Left lung (tissue), 10 donors: ENCODE results near the gene DENND1A. TPM values are rescaled to one million over a fixed set of nuclear protein-coding genes. Genes with fewer than 3 reads are reported as not detected.

Source experiments
- ATAC-seq: fragments of 200-7000 bp; cut with Tn5 transposase; one replicate; pipeline ENCODE4 v1.9.1; 2020; ENCODE audit warnings: moderate library complexity
- DNase-seq, 4 donors: peaks; one replicate each; pipeline ENCODE4 v3.0.0-alpha.2; 2013 to 2020
- H3K27ac ChIP-seq, 2 donors: fragments of 200-600 bp; sonication (generic) in 1 of 2; one replicate each; pipeline versions ENCODE4 v1.5.0 to v1.8.0; 2020 to 2021
- H3K27me3 ChIP-seq, 2 donors: fragments of 200-600 bp; sonication (generic) in 1 of 2; one replicate each; pipeline versions ENCODE4 v1.5.0 to v1.8.0; 2020 to 2021
- H3K36me3 ChIP-seq, 2 donors: fragments of 200-600 bp; sonication (generic) in 1 of 2; one replicate each; pipeline versions ENCODE4 v1.5.0 to v1.8.0; 2020 to 2021
- H3K4me1 ChIP-seq, 2 donors: fragments of 200-600 bp; one replicate each; pipeline ENCODE4 v1.8.0; 2021
- H3K4me3 ChIP-seq, 2 donors: fragments of 200-600 bp; sonication (generic) in 1 of 2; one replicate each; pipeline versions ENCODE4 v1.5.0 to v1.8.0; 2020 to 2021; ENCODE audit warnings: mild to moderate bottlenecking in 1 of 2
- H3K9me3 ChIP-seq, 2 donors: fragments of 200-600 bp; sonication (generic) in 1 of 2; one replicate each; pipeline versions ENCODE4 v1.5.0 to v1.8.0; 2020 to 2021
- intact Hi-C, 2 donors: fragments of 100-400 bp; cut with DNase I; formaldehyde crosslinking; loops; one replicate each; pipeline versions ENCODE4 v1.11.2 to v1.14.2; 2022
- polyA plus RNA-seq, 6 donors: library from polyadenylated mRNA; unstranded; fragments of 120-200 nt; gene quantifications; one replicate each; pipeline ENCODE4 v1.2.1, GENCODE V29; 2013; ENCODE audit not compliant: insufficient read length in 6 of 6
- total RNA-seq, 2 donors: library from RNA; stranded (reverse); fragmentation: NEBNext Ultra II Directional; extraction: Animal tissue kit (Norgen Biotek cat#: 25700); gene quantifications; one replicate each; pipeline ENCODE4 v1.2.1, GENCODE V29; 2021
- TF ChIP-seq, protein P1 (sequence below), 2 donors: fragments of 200-600 bp; sonication (generic) in 1 of 2; IDR thresholded peaks; one replicate each; pipeline versions ENCODE4 v1.5.0 to v1.8.0; 2021; ENCODE audit warnings: antibody characterized with exemption in 2 of 2
- donor health status: DM: no; HTN: yes; CAD: no.
- donor health status: DM: no; HTN: no; CAD: no.

The DENND1A gene
- total and polyA plus RNA-seq, 8 donors, result 8.3 to 23.2 (median 9.7) TPM

DNA sequence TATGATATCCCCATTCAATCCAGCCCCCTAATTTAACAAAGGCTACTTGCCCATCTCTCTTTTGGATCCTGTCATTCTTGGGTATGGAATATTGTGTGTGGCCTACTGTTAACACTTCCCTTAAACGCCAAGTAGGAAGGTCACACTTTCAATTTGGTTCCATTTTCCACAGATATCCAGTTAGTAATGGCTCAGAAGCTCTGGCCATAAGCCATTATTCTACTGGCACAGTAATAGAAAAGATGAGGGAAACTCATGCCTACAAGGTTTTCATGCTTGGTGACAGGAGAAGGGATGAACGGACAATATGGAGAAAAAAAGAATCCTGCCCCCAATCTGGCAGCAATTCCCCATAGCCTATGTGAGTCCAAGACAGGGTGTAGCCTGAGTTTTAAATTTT, 346.3 kb downstream of the DENND1A start:
- no peaks in the 10 kb centered on the region for H3K27me3 ChIP-seq
- no peak for ATAC-seq
- peaks cover 0 to 18% of the 10 kb centered on the region in 2 donors for H3K9me3 ChIP-seq
- TF ChIP-seq, protein P1, sequence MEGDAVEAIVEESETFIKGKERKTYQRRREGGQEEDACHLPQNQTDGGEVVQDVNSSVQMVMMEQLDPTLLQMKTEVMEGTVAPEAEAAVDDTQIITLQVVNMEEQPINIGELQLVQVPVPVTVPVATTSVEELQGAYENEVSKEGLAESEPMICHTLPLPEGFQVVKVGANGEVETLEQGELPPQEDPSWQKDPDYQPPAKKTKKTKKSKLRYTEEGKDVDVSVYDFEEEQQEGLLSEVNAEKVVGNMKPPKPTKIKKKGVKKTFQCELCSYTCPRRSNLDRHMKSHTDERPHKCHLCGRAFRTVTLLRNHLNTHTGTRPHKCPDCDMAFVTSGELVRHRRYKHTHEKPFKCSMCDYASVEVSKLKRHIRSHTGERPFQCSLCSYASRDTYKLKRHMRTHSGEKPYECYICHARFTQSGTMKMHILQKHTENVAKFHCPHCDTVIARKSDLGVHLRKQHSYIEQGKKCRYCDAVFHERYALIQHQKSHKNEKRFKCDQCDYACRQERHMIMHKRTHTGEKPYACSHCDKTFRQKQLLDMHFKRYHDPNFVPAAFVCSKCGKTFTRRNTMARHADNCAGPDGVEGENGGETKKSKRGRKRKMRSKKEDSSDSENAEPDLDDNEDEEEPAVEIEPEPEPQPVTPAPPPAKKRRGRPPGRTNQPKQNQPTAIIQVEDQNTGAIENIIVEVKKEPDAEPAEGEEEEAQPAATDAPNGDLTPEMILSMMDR (IDR thresholded peaks at IDR 0.05), result no peak
- no peak for DNase-seq
- H3K36me3 ChIP-seq, result peaks cover 0 to 19% of the 10 kb centered on the region in 2 donors
- H3K27ac ChIP-seq, result no peak overlapping the region
- H3K4me3 ChIP-seq, result no peak overlapping the region
- intact Hi-C loops, result no loop called here
- H3K4me1 ChIP-seq, result no peaks in the 10 kb centered on the region

DNA sequence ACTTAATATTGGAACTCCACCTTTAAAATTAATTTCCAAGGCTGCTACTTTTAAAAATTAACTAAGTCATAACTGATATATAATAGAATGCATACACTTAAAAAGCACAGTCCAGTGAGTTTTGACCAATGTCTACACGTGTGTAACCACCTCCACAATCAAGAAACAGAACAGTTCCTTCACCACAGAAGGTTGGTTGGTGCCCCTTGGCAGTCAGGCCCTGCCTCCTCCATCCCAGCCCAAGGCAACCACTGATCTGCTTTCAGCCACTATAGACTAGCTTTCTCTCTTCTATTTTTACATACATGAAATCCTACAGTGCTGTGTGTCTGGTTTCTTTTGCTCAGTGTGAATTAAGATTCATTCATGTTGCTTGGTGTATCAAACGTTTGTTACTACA, 358.7 kb downstream of the DENND1A start:
- Histone ChIP-seq H3K9me3 (peaks cover 0 to 4% of the 10 kb centered on the region in 2 donors), H3K4me3 (no peak overlapping the region), H3K36me3 (no peaks in the 10 kb centered on the region), H3K27ac (no peak overlapping the region), H3K27me3 (no peaks in the 10 kb centered on the region), H3K4me1 (peaks cover 0 to 5% of the 10 kb centered on the region in 2 donors)
- intact Hi-C loops, result no loop called here
- TF ChIP-seq, protein P1 (IDR thresholded peaks at IDR 0.05), result no peak
- ATAC-seq, result no peak
- no peak for DNase-seq

DNA sequence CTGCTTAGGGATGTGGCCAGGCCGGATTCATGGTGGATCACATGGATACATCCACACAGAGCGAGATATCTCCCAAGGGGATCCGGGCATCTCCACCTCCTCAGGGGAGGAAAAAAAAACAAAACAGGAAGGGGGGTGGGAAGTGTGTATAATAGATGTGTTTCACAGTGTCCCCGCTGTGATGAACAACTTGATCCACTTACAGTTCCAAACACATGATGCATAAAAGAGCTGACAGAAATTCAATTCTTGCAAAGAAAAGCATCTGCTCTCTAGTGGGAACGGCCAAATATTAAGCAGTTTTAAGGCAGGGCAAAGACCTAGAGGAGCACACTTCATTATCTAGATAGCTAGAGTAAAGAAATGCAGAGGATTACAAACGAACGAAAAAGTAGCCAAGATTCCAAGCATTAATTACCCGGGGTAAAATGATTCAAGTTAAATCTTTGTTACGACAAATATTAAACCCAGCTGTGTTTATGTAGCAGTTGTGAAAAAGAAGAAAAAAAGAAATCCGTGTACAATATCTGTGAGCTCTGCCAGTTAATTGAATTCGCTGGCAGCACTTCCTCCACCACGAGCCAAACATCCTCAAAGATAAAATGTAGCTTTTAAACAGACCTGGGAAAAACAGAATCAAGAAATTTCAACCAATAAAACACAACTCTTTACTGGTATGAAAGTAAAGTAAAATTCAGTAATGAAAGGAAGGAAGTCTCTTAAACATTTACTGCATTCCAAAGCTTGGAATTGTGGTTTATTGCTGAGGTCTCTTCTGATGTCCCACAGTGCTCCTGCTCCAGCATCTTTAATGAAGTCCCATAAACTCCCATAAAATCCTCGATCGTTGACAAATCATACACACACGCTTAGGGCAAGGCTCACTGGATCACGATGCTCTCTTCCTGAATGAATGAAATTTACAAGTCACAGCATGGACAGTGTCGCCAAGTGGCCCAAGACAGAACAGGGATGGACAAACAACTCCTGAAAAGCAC, 360.9 kb downstream of the DENND1A start:
- no peak overlapping the region for H3K27ac ChIP-seq
- ATAC-seq, result peak; percentile 60
- no peak overlapping the region for H3K4me3 ChIP-seq
- TF ChIP-seq, protein P1 (IDR thresholded peaks at IDR 0.05), result no peak
- intact Hi-C loops, result no loop called here
- no peaks in the 10 kb centered on the region for H3K9me3 ChIP-seq
- no peaks in the 10 kb centered on the region for H3K36me3 ChIP-seq
- DNase-seq, result peak in 2 of 4 donors; percentile 81 to 87
- peaks cover 0 to 5% of the 10 kb centered on the region in 2 donors for H3K4me1 ChIP-seq
- H3K27me3 ChIP-seq, result no peaks in the 10 kb centered on the region

DNA sequence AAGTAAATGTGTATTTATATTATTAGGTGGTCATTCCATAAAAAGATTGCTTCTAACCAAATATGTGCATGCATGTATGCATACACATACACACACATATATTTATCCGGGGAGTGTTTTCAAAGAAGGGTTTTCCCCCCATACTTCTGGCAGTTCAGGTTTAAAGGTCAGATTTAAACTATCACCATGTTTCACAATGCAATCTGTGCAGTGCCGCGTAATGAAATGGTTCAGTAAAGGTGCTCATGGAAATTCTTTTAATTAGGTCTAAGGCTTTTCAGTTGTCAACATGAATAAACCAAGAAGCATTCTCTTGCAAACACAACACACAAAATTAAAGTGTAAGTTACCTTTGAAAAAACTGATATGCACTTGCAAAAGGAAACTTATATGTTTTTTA, 362.9 kb downstream of the DENND1A start:
- Histone ChIP-seq H3K27ac (no peak overlapping the region), H3K27me3 (no peaks in the 10 kb centered on the region), H3K36me3 (no peaks in the 10 kb centered on the region), H3K4me3 (no peak overlapping the region), H3K4me1 (peaks cover 5 to 14% of the 10 kb centered on the region in 2 donors), H3K9me3 (no peaks in the 10 kb centered on the region)
- no peak for ATAC-seq
- TF ChIP-seq, protein P1 (IDR thresholded peaks at IDR 0.05), result no peak
- intact Hi-C loops, result no loop called here
- DNase-seq, result no peak

DNA sequence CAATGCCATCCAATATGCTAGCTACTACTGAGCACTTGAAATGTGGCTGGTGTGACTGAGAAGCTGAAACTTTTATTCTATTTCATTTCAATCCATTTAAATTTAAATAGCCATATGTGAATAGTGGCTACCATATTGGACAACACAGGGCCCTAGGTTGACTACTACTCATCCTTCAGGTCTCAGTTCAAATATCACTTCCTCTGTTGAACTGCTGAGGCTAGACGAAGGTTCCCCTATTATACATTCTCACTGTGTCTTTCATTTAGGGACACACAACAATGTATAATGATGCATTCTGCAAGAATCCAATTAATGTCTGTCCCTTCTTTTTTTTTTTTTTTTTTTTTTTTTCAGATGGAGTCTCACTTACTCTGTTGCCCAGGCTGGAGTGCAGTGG, 365.3 kb downstream of the DENND1A start:
- H3K27me3 ChIP-seq, result no peaks in the 10 kb centered on the region
- intact Hi-C loops, result no loop called here
- TF ChIP-seq, protein P1 (IDR thresholded peaks at IDR 0.05), result no peak
- H3K27ac ChIP-seq, result no peak overlapping the region
- H3K4me3 ChIP-seq, result no peak overlapping the region
- DNase-seq (no peak), ATAC-seq (no peak)
- peaks cover 5 to 15% of the 10 kb centered on the region in 2 donors for H3K4me1 ChIP-seq
- no peaks in the 10 kb centered on the region for H3K36me3 ChIP-seq
- no peaks in the 10 kb centered on the region for H3K9me3 ChIP-seq
